ENCODE results near the gene KCNJ12. TPM values are rescaled to one million over a fixed set of nuclear protein-coding genes. Genes with fewer than 3 reads are reported as not detected.
"Not testable (repeated sequence)": the region's sequence is repeated elsewhere in the genome, so short reads cannot be mapped to it uniquely, and the experiment has no call there.

The KCNJ12 gene
- total RNA-seq, 1 experiment from 2014 or later = 0.40 TPM

- not testable (repeated sequence) for H3K9me3 ChIP-seq (replicated peaks); H3K27me3 ChIP-seq; H3K4me3 ChIP-seq; H3K27ac ChIP-seq; DNase-seq; H3K36me3 ChIP-seq; H3K4me1 ChIP-seq
Observed at GRCh38 chr17:21436883-21437836, 61.0 kb downstream of the KCNJ12 start.

DNA sequence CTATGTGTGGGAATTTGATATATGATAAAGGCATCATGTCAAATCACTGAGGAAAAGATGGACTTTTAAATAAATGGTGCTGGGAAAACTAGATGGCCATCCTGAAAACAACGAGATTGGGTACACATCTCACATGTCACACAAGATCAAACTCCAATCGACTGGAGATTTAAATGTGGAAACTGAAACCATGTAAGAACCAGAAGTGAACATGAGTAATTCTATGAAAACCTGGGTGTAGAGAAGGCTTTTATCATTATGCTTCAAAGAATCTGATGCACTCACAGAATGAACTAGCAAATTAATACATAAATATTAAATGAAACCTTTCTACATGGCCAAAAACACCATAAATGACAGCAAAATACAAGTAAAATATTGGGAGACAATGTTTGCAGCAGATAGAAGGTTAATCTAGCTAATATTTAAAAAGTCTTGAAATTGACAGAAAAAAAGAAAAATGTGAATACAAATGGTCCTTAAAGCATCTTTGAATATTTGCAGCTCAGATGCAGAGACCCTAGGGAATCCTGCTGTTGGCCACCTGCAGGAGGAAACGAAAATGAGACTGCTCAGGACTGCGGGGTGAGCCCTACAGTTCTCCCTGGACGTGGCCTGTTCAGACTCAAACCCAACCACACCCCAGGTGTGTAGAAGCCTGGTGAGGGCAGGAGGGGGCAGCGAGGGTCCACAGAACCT, 62.3 kb downstream of the KCNJ12 start:
- H3K4me3 ChIP-seq; H3K4me1 ChIP-seq; H3K9me3 ChIP-seq (replicated peaks); DNase-seq; H3K36me3 ChIP-seq; H3K27me3 ChIP-seq; H3K27ac ChIP-seq: not testable (repeated sequence)

- not testable (repeated sequence) for H3K27ac ChIP-seq; DNase-seq; H3K4me1 ChIP-seq; H3K4me3 ChIP-seq; H3K27me3 ChIP-seq; H3K36me3 ChIP-seq; H3K9me3 ChIP-seq (replicated peaks)
Observed at GRCh38 chr17:21439015-21439336, 62.8 kb downstream of the KCNJ12 start.

DNA sequence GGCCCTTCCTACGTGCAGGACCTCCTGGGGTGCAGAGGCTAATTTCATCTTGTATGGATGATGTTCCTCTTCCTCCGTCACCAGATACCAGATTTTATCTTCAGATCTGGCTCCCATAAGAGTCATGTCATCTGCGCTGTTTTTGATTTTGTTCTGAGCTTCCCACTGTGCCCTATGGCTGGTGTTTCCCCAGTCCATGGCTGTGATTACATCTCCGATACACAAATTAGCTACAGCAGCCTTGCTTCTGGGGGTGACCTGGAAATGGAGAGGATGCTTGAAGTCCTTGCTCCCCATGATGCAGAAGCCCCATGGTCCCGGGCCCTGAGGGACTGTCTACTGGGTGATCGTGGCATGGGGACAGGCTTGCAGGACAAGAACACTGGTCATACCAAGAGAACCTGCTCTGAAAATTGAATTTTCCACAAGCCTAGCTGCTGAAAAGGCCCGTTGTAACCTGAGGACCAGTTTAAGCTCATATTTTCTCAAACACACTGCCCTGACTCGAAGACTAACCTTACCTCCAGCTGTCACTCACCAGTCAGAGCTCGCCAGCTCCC, 69.0 kb downstream of the KCNJ12 start:
- no peak overlapping the region for H3K27ac ChIP-seq
- no peak for DNase-seq
- no peaks in the 10 kb centered on the region for H3K27me3 ChIP-seq
- no peak overlapping the region for H3K4me3 ChIP-seq
- no peaks in the 10 kb centered on the region for H3K36me3 ChIP-seq
- no peaks in the 10 kb centered on the region for H3K4me1 ChIP-seq
- H3K9me3 ChIP-seq (replicated peaks) = no peaks in the 10 kb centered on the region

DNA sequence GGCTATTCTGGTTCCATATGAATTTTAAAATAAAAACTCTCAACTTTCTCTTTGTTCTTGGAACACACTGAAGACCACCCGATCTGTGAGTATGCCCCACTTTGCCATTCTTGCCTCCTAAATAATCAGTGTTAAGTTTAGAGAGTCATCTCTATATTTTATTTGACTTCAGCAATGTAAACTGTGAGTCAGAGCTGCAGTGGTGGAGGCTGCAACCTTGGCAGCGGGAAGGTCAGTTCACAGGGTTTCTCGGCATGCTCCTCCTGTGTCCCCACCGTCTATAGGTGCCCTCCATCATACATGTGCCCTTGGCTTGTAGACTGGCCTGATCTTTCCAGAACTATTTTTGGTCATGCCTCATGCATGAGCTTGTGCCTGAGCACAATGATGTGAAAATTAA, 71.4 kb downstream of the KCNJ12 start:
- DNase-seq; H3K4me1 ChIP-seq; H3K36me3 ChIP-seq; H3K9me3 ChIP-seq (replicated peaks); H3K27me3 ChIP-seq; H3K27ac ChIP-seq; H3K4me3 ChIP-seq: not testable (repeated sequence)

DNA sequence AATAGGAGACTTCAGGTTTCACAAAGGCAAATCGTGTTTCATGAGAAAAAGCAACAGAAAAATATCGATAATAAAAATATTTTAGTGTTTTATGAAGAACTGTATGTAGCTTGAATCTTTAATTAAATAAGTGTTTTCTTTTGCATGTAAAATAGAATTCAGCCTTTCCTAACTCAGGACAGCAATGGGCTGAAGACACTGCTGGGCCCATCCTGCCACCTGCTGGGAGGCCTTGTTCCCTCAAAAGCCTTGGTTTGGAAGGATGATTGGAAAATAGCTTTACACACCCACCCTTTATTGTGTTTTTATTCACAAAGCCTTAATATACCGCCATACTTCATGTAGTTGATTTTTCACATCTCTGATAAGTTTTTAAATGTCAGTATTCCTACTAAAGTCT, 73.7 kb downstream of the KCNJ12 start:
- H3K9me3 ChIP-seq (replicated peaks); H3K4me3 ChIP-seq; H3K27ac ChIP-seq; H3K36me3 ChIP-seq; H3K4me1 ChIP-seq; DNase-seq: not testable (repeated sequence)
- peaks cover 13% of the 10 kb centered on the region for H3K27me3 ChIP-seq

DNA sequence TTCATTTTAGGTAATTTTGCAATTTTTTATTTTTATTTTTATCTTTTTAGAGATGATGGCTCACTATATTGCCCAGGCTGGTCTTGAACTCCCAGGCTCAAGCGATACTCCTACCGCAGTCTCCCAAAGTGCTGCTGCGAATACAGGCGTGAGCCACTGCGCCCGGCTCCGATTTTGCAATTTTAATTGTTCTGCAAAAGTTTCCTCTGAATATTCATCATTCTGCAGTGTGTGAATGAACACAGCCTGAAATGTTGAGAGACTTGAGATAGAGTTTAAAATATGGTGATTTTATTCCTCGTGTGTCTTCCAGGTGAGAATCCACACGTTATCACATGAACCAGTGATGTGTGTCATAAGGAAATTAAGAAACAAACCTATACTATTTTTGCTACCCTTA, 75.8 kb downstream of the KCNJ12 start:
- no peak overlapping the region for H3K4me3 ChIP-seq
- H3K36me3 ChIP-seq = no peaks in the 10 kb centered on the region
- peaks cover 3% of the 10 kb centered on the region for H3K9me3 ChIP-seq (replicated peaks)
- DNase-seq = no peak
- H3K27ac ChIP-seq = no peak overlapping the region
- no peaks in the 10 kb centered on the region for H3K4me1 ChIP-seq
- peaks cover 13% of the 10 kb centered on the region for H3K27me3 ChIP-seq

DNA sequence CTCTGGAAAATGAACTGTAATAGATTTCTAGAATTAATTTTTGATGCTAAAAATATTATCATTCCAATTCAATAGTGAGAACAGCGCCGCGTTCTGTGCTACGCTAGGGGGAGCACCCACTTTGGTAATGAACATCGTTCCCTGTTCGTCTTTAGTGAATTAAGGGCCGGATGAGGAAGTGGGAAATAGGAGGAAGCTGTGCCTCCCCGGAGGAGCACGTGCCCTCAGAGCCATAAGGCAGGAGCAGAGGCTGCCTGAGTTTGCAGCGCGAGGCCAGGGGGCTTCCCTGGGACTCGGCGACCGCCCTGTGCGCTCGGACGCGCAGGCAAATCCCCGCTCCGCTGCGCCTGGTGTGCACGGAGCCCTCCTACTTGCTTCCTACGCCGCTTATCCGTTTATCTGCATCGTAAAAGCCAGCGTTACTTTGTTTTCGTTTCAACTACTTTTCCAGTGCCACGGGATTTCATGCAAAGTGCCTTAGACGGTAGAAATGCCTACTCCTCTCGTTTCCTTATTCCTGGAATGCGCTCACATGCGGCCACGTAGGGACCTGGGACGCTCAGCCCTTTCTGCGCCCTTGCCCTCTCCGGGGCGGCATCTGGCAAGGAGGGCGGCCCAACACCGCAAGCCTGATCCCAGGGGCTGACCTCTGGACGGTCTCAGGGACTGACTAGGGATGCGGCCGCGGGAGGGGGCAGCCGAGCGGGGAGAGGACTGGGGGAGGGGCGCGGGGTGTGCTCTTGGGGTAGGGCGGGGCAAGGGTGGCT, 76.4 kb downstream of the KCNJ12 start:
- Histone ChIP-seq H3K4me3 (no peak overlapping the region), H3K36me3 (no peaks in the 10 kb centered on the region), H3K27ac (no peak overlapping the region), H3K27me3 (peaks cover 13% of the 10 kb centered on the region), H3K4me1 (no peaks in the 10 kb centered on the region), H3K9me3 (replicated peaks) (peaks cover 3% of the 10 kb centered on the region)
- DNase-seq = no peak

GRCh38 chr17:21453144-21453898, 77.2 kb downstream of the KCNJ12 start:
- Histone ChIP-seq H3K36me3 (no peaks in the 10 kb centered on the region), H3K9me3 (replicated peaks) (peaks cover 3% of the 10 kb centered on the region), H3K4me3 (no peak overlapping the region), H3K27me3 (peaks cover 13% of the 10 kb centered on the region), H3K4me1 (no peaks in the 10 kb centered on the region), H3K27ac (no peak overlapping the region)
- DNase-seq = no peak

GRCh38 chr17:21454006-21454405, 77.8 kb downstream of the KCNJ12 start:
- H3K4me3 ChIP-seq; H3K27ac ChIP-seq; H3K4me1 ChIP-seq; DNase-seq; H3K36me3 ChIP-seq; H3K9me3 ChIP-seq (replicated peaks): not testable (repeated sequence)
- peaks cover 13% of the 10 kb centered on the region for H3K27me3 ChIP-seq

GRCh38 chr17:21454441-21454840, 78.3 kb downstream of the KCNJ12 start:
- Histone ChIP-seq H3K36me3 (no peaks in the 10 kb centered on the region), H3K9me3 (replicated peaks) (peaks cover 3% of the 10 kb centered on the region), H3K27me3 (peaks cover 13% of the 10 kb centered on the region), H3K27ac (no peak overlapping the region), H3K4me3 (no peak overlapping the region), H3K4me1 (no peaks in the 10 kb centered on the region)
- no peak for DNase-seq

DNA sequence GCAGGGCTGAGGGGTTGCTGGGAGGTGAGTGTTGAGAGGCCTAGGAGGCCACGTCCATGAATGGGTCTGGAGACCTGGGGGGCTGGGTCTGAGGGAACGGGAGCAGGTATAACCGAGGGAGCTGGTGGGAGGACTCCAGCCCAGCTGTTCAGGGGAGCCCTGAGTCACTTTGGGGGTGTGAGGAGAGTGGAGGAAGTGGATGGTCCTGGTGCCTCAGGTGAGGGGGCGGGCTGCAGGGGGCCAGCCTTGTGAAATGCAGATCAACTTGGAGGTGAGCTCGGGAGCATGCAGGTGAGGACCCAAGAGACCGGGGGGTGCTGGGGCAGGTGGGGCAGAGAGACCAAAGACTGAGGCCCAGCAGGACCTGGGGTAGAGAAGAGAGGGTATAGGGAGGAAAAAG, 79.6 kb downstream of the KCNJ12 start:
- H3K4me3 ChIP-seq = no peak overlapping the region
- H3K27me3 ChIP-seq = peaks cover 14% of the 10 kb centered on the region
- H3K9me3 ChIP-seq (replicated peaks) = peaks cover 3% of the 10 kb centered on the region
- H3K27ac ChIP-seq = no peak overlapping the region
- H3K4me1 ChIP-seq = no peaks in the 10 kb centered on the region
- no peaks in the 10 kb centered on the region for H3K36me3 ChIP-seq
- DNase-seq = no peak

DNA sequence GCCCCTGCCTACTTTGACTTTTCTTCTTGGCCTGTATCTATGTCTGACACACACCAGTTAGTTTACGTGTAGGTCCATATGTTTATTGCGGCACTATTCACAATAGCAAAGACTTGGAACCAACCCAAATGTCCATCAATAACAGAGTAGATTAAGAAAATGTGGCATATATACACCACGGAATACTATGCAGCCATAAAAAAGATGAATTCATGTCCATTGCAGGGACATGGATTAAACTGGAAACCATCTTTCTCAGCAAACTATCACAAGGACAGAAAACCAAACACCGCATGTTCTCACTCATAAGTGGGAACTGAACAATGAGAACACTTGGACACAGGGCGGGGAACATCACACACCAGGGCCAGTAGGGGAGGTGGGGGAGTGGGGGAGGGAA, 80.3 kb downstream of the KCNJ12 start:
- not testable (repeated sequence) for H3K4me1 ChIP-seq; H3K9me3 ChIP-seq (replicated peaks); H3K4me3 ChIP-seq; H3K36me3 ChIP-seq; H3K27ac ChIP-seq; DNase-seq
- peaks cover 12% of the 10 kb centered on the region for H3K27me3 ChIP-seq
